Activated CD4-positive, alpha-beta T cell treated with anti-CD3 and anti-CD28 coated beads for 36 hours (primary cell): ENCODE measurements around the gene TACC2. TPM values are rescaled to one million over a fixed set of nuclear protein-coding genes. Genes with fewer than 3 reads are reported as not detected.
"Not testable (repeated sequence)": the region's sequence is repeated elsewhere in the genome, so short reads cannot be mapped to it uniquely, and the experiment has no call there.

Experiments
- ATAC-seq: fragments of 200-7000 bp; cut with Tn5 transposase; one replicate; pipeline ENCODE4 v1.10.0; 2021; ENCODE audit warnings: mild to moderate bottlenecking, moderate library complexity
- CTCF ChIA-PET: fragments of 350-600 bp; sonication (Branson Sonifier 250); formaldehyde crosslinking; loops from one replicate; lab custom pipeline; 2021; ENCODE audit warnings: antibody characterized with exemption; lab: Charles Lee
- POLR2A ChIA-PET: fragments of 350-600 bp; sonication (Branson Sonifier 250); formaldehyde crosslinking; loops from one replicate; lab custom pipeline; 2021; ENCODE audit warnings: antibody characterized with exemption, inconsistent platforms; lab: Charles Lee
- DNase-seq: peaks from one replicate; pipeline ENCODE4 v3.0.0-alpha.2; 2020
- H3K27ac Mint-ChIP-seq: one replicate; pipeline ENCODE4 v1.8.0; 2021; ENCODE audit warnings: mixed read lengths
- H3K27me3 Mint-ChIP-seq: one replicate; pipeline ENCODE4 v1.8.0; 2021; ENCODE audit warnings: mixed read lengths
- H3K36me3 Mint-ChIP-seq: one replicate; pipeline ENCODE4 v1.8.0; 2021; ENCODE audit warnings: low read depth, mixed read lengths
- H3K4me1 Mint-ChIP-seq: one replicate; pipeline ENCODE4 v1.8.0; 2021; ENCODE audit warnings: mixed read lengths
- H3K4me3 Mint-ChIP-seq: one replicate; pipeline ENCODE4 v1.8.0; 2021; ENCODE audit warnings: mild to moderate bottlenecking, moderate library complexity, mixed read lengths
- H3K9me3 Mint-ChIP-seq: one replicate; pipeline ENCODE4 v1.8.0; 2021; ENCODE audit warnings: low read depth, mixed read lengths
- intact Hi-C, 2 experiments: fragments of 100-400 bp; cut with DNase I in 1 of 2; cut with micrococcal nuclease in 1 of 2; formaldehyde crosslinking; loops; one replicate each; pipeline versions ENCODE4 v1.14.2 to v1.15.1; 2022 to 2024; cut with DNase I, micrococcal nuclease
- total RNA-seq, 2 experiments: library from RNA; stranded (reverse); gene quantifications; one replicate each; pipeline ENCODE4 v1.2.3, GENCODE V29; 2021

TACC2 gene
- total RNA-seq, 2 experiments from 2014 or later, result not detected

DNA sequence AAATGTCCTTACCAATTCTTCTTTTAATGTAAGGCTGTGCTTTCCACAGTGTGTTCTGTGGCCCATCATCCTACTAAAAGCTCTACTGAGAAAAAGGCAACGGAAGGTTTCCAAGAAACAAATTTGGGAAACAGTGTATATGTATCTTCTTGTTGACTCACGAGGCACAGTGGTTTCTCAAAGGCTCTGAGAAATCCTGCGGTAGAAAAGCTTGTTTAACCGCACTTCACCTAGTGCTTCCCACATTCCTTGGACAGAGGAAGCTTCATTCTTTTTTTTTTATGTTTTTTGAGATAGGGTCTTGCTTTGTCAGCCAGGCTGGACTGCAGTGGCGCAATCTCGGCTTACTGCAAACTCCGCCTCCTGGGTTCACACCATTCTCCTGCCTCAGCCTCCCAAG lies 84.5 kb downstream of the TACC2 start:
- ATAC-seq (no peak), DNase-seq (no peak)
- no peaks in the 10 kb centered on the region for H3K36me3 Mint-ChIP-seq
- H3K4me1 Mint-ChIP-seq, result no peaks in the 10 kb centered on the region
- intact Hi-C loops, result no loop called here
- peaks cover 4% of the 10 kb centered on the region for H3K27me3 Mint-ChIP-seq
- no peak overlapping the region for H3K4me3 Mint-ChIP-seq
- ChIA-PET POLR2A (no interaction called here), CTCF (interaction anchor here (0.6 kb wide), 1 partner anchor 236 kb away, joined by 3 read pairs; no protein-coding TSS in a partner anchor)
- no peak overlapping the region for H3K27ac Mint-ChIP-seq
- no peaks in the 10 kb centered on the region for H3K9me3 Mint-ChIP-seq

- Mint-ChIP-seq H3K4me1 (no peaks in the 10 kb centered on the region), H3K4me3 (no peak overlapping the region), H3K9me3 (no peaks in the 10 kb centered on the region), H3K27me3 (peaks cover 4% of the 10 kb centered on the region), H3K36me3 (no peaks in the 10 kb centered on the region), H3K27ac (no peak overlapping the region)
- CTCF ChIA-PET, result no interaction called here
- POLR2A ChIA-PET, result interaction anchor here (0.6 kb wide), 1 partner anchor 19 kb away, joined by 3 read pairs; no protein-coding TSS in a partner anchor
- intact Hi-C loops, result no loop called here
- no peak for ATAC-seq
- DNase-seq, result no peak
Observed at GRCh38 chr10:122075171-122075570, 86.2 kb downstream of the TACC2 start.

GRCh38 chr10:122075876-122076275 lies 86.9 kb downstream of the TACC2 start:
- intact Hi-C loops, CTCF ChIA-PET, POLR2A ChIA-PET, DNase-seq, H3K27ac Mint-ChIP-seq, H3K36me3 Mint-ChIP-seq, H3K9me3 Mint-ChIP-seq, H3K4me3 Mint-ChIP-seq, H3K27me3 Mint-ChIP-seq, H3K4me1 Mint-ChIP-seq, ATAC-seq: not testable (repeated sequence)

GRCh38 chr10:122077311-122077875 lies 88.4 kb downstream of the TACC2 start:
- ChIA-PET POLR2A (no interaction called here), CTCF (no interaction called here)
- ATAC-seq (no peak), DNase-seq (no peak)
- H3K27me3 Mint-ChIP-seq, result peaks cover 2% of the 10 kb centered on the region
- H3K4me3 Mint-ChIP-seq, result no peak overlapping the region
- H3K4me1 Mint-ChIP-seq, result no peaks in the 10 kb centered on the region
- no peaks in the 10 kb centered on the region for H3K36me3 Mint-ChIP-seq
- H3K27ac Mint-ChIP-seq, result no peak overlapping the region
- H3K9me3 Mint-ChIP-seq, result no peaks in the 10 kb centered on the region
- intact Hi-C loops, result no loop called here

DNA sequence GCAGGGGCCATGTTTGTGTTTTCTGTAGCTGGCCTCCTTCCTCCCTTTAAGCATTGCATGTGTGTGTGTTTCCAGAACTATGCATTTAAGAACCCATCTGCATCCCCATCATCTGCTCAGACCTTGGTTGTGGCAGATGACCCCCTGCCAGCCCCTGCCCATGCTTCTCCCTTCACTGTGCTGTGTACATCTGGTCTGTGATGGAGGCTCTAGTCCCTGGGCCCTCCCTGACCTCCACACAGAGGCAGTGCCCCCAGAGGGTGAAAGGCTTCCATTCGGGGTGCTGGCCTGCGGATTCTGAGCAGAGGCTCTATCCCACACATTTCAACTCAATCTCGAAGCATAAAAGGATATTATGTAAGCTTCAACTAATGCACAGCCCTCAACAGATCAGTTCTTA lies 89.4 kb downstream of the TACC2 start:
- ATAC-seq (no peak), DNase-seq (no peak)
- H3K4me1 Mint-ChIP-seq, result no peaks in the 10 kb centered on the region
- H3K27ac Mint-ChIP-seq, result no peak overlapping the region
- H3K4me3 Mint-ChIP-seq, result no peak overlapping the region
- H3K36me3 Mint-ChIP-seq, result no peaks in the 10 kb centered on the region
- ChIA-PET POLR2A (no interaction called here), CTCF (no interaction called here)
- H3K9me3 Mint-ChIP-seq, result no peaks in the 10 kb centered on the region
- H3K27me3 Mint-ChIP-seq, result peaks cover 2% of the 10 kb centered on the region
- intact Hi-C loops, result no loop called here

GRCh38 chr10:122078965-122079795 lies 90.2 kb downstream of the TACC2 start:
- H3K27me3 Mint-ChIP-seq, result peaks cover 4% of the 10 kb centered on the region
- no peak for DNase-seq
- intact Hi-C loops, result no loop called here
- ChIA-PET CTCF (interaction anchor here (0.6 kb wide), 2 partner anchors 63 to 1043 kb away, joined by 3 to 4 read pairs; no protein-coding TSS in a partner anchor), POLR2A (no interaction called here)
- H3K4me1 Mint-ChIP-seq, result no peaks in the 10 kb centered on the region
- no peaks in the 10 kb centered on the region for H3K9me3 Mint-ChIP-seq
- H3K4me3 Mint-ChIP-seq, result no peak overlapping the region
- H3K27ac Mint-ChIP-seq, result no peak overlapping the region
- no peak for ATAC-seq
- H3K36me3 Mint-ChIP-seq, result no peaks in the 10 kb centered on the region

DNA sequence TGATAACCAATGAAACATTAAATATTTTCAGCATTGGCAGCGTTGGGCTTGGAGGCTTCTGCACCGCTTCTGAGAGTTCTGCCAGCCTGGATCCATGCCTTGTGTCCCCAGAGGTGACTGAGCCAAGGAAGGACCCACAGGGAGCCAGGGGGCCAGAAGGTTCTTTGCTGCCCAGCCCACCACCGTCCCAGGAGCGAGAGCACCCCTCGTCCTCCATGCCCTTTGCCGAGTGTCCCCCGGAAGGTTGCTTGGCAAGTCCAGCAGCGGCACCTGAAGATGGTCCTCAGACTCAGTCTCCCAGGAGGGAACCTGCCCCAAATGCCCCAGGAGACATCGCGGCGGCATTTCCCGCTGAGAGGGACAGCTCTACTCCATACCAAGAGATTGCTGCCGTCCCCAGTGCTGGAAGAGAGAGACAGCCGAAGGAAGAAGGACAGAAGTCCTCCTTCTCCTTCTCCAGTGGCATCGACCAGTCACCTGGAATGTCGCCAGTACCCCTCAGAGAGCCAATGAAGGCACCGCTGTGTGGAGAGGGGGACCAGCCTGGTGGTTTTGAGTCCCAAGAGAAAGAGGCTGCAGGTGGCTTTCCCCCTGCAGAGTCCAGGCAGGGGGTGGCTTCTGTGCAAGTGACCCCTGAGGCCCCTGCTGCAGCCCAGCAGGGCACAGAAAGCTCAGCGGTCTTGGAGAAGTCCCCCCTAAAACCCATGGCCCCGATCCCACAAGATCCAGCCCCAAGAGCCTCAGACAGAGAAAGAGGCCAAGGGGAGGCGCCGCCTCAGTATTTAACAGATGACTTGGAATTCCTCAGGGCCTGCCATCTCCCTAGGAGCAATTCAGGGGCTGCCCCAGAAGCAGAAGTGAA lies 93.9 kb downstream of the TACC2 start:
- ChIA-PET CTCF (no interaction called here), POLR2A (no interaction called here)
- Mint-ChIP-seq H3K36me3 (no peaks in the 10 kb centered on the region), H3K4me1 (no peaks in the 10 kb centered on the region), H3K4me3 (no peak overlapping the region), H3K27ac (no peak overlapping the region), H3K27me3 (peaks cover 2% of the 10 kb centered on the region), H3K9me3 (no peaks in the 10 kb centered on the region)
- intact Hi-C loops, result no loop called here
- ATAC-seq (no peak), DNase-seq (no peak)

DNA sequence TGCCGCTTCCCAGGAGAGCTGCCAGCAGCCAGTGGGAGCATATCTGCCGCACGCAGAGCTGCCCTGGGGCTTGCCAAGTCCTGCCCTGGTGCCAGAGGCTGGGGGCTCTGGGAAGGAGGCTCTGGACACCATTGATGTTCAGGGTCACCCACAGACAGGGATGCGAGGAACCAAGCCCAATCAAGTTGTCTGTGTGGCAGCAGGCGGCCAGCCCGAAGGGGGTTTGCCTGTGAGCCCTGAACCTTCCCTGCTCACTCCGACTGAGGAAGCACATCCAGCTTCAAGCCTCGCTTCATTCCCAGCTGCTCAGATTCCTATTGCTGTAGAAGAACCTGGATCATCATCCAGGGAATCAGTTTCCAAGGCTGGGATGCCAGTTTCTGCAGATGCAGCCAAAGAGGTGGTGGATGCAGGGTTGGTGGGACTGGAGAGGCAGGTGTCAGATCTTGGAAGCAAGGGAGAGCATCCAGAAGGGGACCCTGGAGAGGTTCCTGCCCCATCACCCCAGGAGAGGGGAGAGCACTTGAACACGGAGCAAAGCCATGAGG lies 94.6 kb downstream of the TACC2 start:
- CTCF ChIA-PET, result no interaction called here
- H3K36me3 Mint-ChIP-seq, result no peaks in the 10 kb centered on the region

GRCh38 chr10:122084286-122085041 lies 95.5 kb downstream of the TACC2 start:
- H3K4me1 Mint-ChIP-seq, result no peaks in the 10 kb centered on the region
- no peaks in the 10 kb centered on the region for H3K36me3 Mint-ChIP-seq
- no peak for ATAC-seq
- CTCF ChIA-PET, result interaction anchor here (0.6 kb wide), 1 partner anchor 1130 kb away, joined by 3 read pairs; no protein-coding TSS in a partner anchor
- no peaks in the 10 kb centered on the region for H3K9me3 Mint-ChIP-seq
- intact Hi-C loops, result no loop called here
- no peak overlapping the region for H3K4me3 Mint-ChIP-seq
- POLR2A ChIA-PET, result no interaction called here
- peaks cover 2% of the 10 kb centered on the region for H3K27me3 Mint-ChIP-seq
- H3K27ac Mint-ChIP-seq, result no peak overlapping the region
- no peak for DNase-seq

More for the DNA sequence above, 94.6 kb downstream of the TACC2 start:
- ATAC-seq (no peak), DNase-seq (no peak)
- peaks cover 2% of the 10 kb centered on the region for H3K27me3 Mint-ChIP-seq
- no peak overlapping the region for H3K4me3 Mint-ChIP-seq
- intact Hi-C loops, result no loop called here
- H3K4me1 Mint-ChIP-seq, result no peaks in the 10 kb centered on the region
- POLR2A ChIA-PET, result no interaction called here
- no peak overlapping the region for H3K27ac Mint-ChIP-seq
- no peaks in the 10 kb centered on the region for H3K9me3 Mint-ChIP-seq

- H3K4me1 Mint-ChIP-seq, result no peaks in the 10 kb centered on the region
- H3K36me3 Mint-ChIP-seq, result no peaks in the 10 kb centered on the region
- H3K4me3 Mint-ChIP-seq, result no peak overlapping the region
- CTCF ChIA-PET, result no interaction called here
- intact Hi-C loops, result no loop called here
- POLR2A ChIA-PET, result no interaction called here
- ATAC-seq (no peak), DNase-seq (no peak)
- H3K27ac Mint-ChIP-seq, result no peak overlapping the region
- peaks cover 2% of the 10 kb centered on the region for H3K27me3 Mint-ChIP-seq
- no peaks in the 10 kb centered on the region for H3K9me3 Mint-ChIP-seq
Observed at GRCh38 chr10:122085423-122085911, 96.5 kb downstream of the TACC2 start.
